HG03432 (cell line): ENCODE data around the gene NTN5.

ENCODE experiments used
- ATAC-seq: cut with Tn5 transposase; IDR thresholded peaks from one replicate; pipeline ENCODE4 v1.9.1; 2021; ENCODE audit warnings: mild to moderate bottlenecking, moderate library complexity; ENCODE audit not compliant: unreplicated experiment

Gene NTN5

DNA sequence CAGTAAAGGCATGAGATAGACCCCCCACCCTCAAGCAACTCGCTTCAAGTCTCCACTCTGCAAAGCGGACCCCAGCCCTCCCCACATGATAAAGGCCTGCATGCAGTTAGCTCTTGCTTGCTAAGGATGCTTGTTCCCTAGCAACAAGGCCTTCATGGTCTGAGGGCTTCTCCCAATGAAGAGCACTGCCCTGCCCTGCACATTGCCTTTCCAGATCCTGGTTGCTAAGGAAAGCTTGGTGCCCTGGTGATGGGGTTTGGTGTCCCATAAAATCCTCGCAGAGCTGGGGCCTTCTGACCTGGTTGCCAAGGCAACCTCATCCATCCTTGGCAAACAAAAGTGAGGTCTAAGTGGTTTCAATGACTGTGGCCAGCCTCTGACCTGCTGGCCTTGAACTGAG is 41.6 kb downstream of the NTN5 start:
- ATAC-seq = no peak

DNA sequence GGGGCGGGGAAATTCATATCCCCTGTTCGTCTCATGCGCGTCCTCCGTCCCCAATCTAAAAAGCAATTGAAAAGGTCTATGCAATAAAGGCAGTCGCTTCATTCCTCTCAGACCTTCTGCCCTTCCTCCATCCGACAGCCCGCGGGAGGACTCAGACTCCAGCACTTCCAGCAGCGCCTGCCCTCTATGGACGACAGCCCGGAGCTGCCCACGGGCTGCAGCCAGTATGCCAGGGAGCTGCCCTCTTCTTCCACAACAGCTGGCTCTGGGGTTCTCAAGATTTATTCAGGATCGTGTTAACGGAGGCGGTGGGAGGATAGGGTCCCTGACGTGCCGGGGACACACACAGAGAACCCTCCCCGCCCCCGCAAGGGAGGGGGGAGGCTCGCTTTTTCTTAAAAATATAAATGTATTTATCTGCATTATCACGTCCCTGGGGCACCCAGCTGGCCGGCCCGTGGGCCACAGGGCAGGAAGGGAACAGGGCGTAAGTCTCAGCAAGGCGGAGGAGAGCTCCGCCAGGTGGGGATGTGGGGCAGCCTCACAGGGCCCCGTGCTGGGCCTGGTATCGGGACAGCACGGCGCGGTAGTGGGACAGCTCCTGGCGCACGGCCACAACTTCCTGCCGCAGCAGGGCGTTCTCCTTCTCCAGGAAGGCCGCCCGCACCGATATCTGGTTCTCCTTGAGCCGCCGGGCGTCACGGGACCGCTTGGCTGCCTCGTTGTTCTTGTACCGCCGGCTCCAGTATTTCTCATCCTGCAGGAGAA is 42.3 kb downstream of the NTN5 start:
- no peak for ATAC-seq

- no peak for ATAC-seq
Observed at GRCh38 chr19:48629599-48630295, 43.1 kb downstream of the NTN5 start.

GRCh38 chr19:48629297-48629598 is 43.6 kb downstream of the NTN5 start:
- no peak for ATAC-seq

DNA sequence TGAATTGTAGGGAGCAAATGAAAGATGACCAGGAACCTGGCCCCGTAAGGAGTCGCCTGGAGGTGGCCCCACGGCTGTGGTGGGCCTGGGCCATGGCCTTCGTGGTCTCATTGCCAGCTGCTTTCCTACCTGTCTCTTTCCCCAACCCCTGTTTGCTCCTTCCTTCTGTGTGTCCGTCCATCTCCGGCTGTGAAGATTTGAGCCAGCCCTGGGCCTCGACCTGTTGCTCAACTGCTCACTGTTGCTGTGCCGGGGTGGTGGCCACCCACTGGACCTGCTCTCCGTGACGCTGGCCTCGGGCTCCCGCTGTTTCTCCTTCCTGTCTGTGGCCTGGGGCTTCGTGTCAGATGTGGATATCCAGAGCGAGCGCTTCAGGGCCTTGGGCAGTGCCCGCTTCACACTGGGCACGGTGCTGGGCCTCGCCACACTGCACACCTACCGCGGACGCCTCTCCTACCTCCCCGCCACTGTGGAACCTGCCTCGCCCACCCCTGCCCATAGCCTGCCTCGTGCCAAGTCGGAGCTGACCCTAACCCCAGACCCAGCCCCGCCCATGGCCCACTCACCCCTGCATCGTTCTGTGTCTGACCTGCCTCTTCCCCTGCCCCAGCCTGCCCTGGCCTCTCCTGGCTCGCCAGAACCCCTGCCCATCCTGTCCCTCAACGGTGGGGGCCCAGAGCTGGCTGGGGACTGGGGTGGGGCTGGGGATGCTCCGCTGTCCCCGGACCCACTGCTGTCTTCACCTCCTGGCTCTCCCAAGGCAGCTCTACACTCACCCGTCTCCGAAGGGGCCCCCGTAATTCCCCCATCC is 44.1 kb downstream of the NTN5 start:
- no peak for ATAC-seq

DNA sequence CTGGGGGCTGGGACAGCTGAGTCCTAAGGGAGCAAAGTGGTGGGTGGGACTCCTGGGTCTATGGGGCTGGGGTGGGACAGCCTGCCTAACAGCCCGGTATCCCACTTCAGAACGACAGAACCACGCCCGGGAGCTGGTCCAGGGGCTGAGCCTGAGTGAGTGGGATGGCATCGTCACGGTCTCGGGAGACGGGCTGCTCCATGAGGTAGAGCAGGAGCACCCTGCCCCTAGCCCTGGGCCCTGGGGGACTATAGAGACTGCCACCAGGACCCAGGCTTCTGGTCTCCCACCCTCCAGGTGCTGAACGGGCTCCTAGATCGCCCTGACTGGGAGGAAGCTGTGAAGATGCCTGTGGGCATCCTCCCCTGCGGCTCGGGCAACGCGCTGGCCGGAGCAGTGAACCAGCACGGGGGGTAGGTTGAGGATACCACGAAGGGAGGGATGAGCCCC is 44.9 kb downstream of the NTN5 start:
- no peak for ATAC-seq

DNA sequence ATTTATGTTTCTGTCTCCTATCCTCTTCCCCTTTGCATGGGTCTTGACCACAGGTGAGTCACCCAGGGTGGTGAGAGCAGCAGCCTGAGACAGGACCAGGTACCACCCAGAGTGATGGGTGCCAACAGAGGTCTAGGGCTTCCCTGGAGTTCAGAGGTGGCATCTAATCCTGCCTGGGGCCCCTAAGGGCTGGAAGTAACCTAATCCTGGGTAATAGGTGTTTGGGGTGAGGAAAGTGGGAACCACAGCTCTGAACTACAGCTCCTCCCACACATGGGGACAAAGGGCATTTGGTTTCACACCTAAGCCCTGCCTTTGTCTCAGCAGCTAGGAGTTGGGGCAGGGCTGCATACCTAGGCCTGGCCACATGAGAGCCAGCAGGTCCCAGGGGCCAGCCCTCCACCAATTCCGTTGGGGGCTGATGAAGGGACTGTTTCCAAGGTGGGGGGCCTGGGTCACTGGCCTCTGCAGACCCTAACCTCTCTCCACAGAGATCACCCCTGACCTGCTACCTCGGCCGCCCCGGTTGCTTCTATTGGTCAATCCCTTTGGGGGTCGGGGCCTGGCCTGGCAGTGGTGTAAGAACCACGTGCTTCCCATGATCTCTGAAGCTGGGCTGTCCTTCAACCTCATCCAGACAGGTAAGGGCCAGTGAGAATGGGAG is 45.5 kb downstream of the NTN5 start:
- ATAC-seq = no peak

- no peak for ATAC-seq
Observed at GRCh38 chr19:48625891-48626327, 46.9 kb downstream of the NTN5 start.

- no peak for ATAC-seq
Observed at GRCh38 chr19:48624791-48625723, 47.8 kb downstream of the NTN5 start.

GRCh38 chr19:48624067-48624594 is 48.7 kb downstream of the NTN5 start:
- peak; percentile 67 for ATAC-seq

DNA sequence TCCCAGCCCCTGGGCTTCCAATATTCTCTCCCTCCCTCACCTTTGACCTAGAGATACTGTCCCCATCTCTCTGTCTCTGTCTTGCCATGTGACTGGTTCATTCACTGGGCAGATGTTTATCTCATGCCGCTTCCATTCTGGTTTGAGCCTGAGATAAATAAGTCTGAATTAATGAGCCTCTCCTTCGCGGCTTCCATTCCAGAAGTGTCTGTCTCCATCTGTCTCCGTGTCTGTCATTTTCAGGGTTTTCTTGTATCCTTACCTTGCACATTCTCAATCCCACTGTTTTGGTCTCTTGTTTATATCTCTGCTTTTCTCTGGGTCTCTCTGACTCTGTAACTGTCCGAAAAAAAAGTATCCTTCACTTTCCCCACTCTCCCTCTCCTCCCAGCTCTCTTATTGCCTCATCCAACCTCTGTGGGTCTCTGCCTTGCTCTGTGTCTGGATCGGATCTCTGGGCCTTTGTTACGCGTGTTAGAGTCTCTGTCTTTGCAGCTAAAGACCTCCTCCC is 49.2 kb downstream of the NTN5 start:
- ATAC-seq = no peak

DNA sequence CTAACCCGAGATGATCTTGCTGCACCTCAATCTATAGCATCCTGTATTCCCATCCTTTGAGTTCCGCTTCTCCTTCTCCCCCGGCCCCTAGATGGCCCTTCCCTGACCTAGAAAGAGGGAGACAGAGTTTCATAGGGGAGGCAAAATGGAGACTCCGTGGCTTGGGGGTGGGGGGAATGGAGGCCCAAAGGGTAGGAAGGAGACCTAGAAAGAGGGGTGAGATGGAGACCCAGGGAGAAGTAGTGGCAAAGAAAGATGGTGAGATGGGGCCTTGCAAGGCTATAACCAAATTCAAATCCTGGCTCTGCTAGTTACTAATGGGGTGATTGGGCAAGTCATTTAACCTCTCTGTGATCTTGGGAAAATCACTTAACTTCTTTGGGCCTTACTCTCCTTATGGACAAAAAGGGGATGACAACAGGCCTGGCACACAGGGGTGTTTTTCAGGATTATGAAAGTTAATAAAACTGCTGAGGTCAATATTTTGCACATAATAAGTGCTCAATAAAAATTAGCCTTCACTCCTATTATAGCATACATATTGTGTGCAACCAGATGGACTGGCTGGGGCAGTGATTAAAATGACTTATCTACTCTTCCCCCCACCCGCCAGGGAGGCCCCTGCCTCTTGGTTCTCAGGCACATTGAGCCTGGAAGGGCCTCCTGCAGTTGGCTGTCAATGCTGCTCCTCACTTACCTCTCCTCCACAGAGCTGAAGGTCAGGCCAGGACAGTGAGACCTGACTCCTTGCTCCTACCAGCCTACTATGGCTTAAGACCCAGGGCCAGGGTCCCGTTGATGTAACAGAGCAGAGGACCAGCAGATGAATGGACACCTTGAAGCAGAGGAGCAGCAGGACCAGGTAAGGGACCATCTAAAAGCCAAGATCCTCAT is 52.9 kb downstream of the NTN5 start:
- ATAC-seq = no peak

DNA sequence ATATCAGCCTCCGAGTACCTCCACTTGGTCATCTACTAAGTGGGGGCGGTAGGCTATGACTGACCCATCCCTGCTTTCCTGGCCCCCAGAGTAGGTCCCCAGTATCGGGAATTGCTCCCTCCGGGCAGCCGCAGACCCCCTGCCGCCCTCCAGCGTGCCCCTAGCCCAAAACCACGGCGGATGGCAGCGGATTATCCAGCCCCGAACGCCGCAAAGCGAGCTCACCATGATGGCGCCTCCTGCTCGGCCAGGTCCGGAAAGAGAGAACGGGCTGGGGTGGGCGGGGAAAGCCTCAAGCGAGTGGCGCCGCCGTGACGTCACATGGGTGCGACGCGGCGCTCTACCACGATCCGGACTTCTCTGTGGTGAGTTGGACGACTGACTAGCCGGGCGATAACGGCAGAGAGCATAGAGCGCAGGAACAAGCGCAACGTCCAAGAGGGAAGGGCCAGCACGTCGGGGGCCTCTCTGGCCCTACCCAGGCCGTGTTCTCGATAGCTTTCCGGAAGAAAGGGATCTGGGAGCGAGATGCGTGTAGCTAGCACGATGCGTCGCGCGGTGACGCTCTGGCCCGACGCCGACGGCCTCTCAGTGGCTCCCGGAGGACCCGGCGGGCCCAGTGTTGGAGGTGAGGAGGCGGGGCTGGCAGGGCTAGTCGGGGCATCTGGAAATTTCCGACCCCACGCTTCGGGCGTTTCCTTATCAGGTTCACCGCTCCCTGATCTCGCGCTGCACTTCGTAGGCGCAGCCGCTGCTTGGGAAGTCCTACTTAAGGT is 53.7 kb downstream of the NTN5 start, which contains the start of the genes RPL18 and SPHK2:
TSS of gene RPL18 (minus strand) at position 263 of the 776 bp plus-strand sequence. CDS start at position 228, 35 bp downstream.
TSS of gene SPHK2 (plus strand) at position 591 of the 776 bp plus-strand sequence. CDS start 1,009 bp downstream, outside the sequence.
- peak; percentile 78 for ATAC-seq

DNA sequence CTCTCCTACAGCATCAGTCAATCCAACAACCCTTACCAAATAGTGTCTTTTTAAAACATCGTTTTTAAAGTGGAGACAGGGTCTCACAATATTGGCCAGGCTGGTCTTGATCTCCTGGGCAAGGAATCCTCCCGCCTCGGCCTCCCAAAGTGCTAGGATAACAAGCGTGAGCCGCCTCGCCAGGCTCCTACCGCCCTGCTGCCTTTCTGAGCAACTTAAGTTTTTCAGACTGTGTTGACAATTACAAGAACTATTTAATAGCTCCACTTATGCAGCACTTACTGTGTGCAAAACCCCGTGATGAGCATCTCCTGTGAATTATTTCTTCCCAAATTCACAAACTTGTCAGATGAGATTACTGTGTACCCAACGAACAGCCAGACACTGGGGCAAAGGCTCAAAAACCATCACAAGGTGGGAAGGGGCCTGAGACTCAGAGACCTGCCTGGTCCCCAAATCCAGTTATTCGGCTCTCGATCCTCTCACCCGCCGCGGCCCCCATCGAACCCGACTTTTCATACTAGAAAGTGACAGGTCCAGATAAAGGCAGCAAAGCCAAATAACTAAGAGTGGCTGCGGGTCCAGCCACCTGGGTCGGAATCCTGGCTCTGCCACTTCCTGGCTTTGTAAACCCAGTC is 54.4 kb downstream of the NTN5 start:
- ATAC-seq = no peak

GRCh38 chr19:48617146-48617937 is 55.5 kb downstream of the NTN5 start:
- ATAC-seq = no peak

DNA sequence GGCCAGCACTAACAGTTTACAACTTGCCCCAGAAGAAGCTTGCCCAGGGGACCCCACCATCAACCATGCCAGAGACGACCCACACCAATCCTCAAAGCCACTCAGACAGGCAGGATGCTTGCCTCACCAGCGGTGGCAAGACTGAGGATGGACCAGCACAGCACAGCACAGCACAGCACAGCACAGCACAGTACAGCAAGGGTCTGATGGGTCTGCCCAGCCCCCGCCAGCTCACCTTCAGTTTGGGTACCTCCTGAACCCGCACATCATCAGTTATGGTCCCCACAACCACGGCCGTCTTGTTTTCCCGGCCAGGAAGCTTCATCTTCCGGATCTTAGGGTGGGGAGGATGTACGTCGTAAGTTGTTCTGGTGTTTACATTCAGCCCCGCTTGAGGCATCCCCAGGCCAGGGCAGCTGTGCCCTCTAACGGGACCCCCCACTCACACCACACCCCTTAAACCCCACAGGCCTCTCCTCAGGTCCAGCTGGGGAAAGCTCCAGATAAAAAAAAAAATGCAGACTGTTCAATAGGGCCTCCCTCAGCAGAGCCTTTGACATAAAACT is 56.2 kb downstream of the NTN5 start:
- no peak for ATAC-seq
